Activated naive CD4-positive, alpha-beta T cell treated with anti-CD3 and anti-CD28 coated beads, Interleukin-2, amount 50 U/mL, for 24 hours (primary cell): ENCODE measurements around the gene CORO1A.
"Not testable (repeated sequence)": the region's sequence is repeated elsewhere in the genome, so short reads cannot be mapped to it uniquely, and the experiment has no call there.

ENCODE experiments used
- H3K27ac Mint-ChIP-seq: one replicate; pipeline ENCODE4 v1.8.0; 2021; ENCODE audit warnings: mild to moderate bottlenecking, mixed read lengths
- H3K27me3 Mint-ChIP-seq: one replicate; pipeline ENCODE4 v1.8.0; 2021; ENCODE audit warnings: mixed read lengths
- H3K36me3 Mint-ChIP-seq: one replicate; pipeline ENCODE4 v1.8.0; 2021; ENCODE audit warnings: mixed read lengths
- H3K4me1 Mint-ChIP-seq: one replicate; pipeline ENCODE4 v1.8.0; 2021; ENCODE audit warnings: mixed read lengths
- H3K4me3 Mint-ChIP-seq: one replicate; pipeline ENCODE4 v1.8.0; 2021; ENCODE audit warnings: mild to moderate bottlenecking, mixed read lengths
- H3K9me3 Mint-ChIP-seq: one replicate; pipeline ENCODE4 v1.8.0; 2021; ENCODE audit warnings: mixed read lengths

Gene CORO1A

GRCh38 chr16:30211414-30211813, 28.0 kb downstream of the CORO1A start:
- not testable (repeated sequence) for H3K9me3 Mint-ChIP-seq, H3K27me3 Mint-ChIP-seq, H3K36me3 Mint-ChIP-seq, H3K27ac Mint-ChIP-seq, H3K4me1 Mint-ChIP-seq, H3K4me3 Mint-ChIP-seq

- H3K4me1 Mint-ChIP-seq, H3K9me3 Mint-ChIP-seq, H3K4me3 Mint-ChIP-seq, H3K27ac Mint-ChIP-seq, H3K27me3 Mint-ChIP-seq, H3K36me3 Mint-ChIP-seq: not testable (repeated sequence)
These were observed 33.7 kb downstream of the CORO1A start for GRCh38 chr16:30217082-30217481.
